Fibroblast of skin of left quadriceps (primary cell): ENCODE data around the gene DCST2.

Source experiments
- DNase-seq, 2 experiments: peaks; one replicate each; pipeline ENCODE4 v3.0.0-alpha.2; 2013; ENCODE audit warnings: low read depth in 2 of 2

The DCST2 gene

DNA sequence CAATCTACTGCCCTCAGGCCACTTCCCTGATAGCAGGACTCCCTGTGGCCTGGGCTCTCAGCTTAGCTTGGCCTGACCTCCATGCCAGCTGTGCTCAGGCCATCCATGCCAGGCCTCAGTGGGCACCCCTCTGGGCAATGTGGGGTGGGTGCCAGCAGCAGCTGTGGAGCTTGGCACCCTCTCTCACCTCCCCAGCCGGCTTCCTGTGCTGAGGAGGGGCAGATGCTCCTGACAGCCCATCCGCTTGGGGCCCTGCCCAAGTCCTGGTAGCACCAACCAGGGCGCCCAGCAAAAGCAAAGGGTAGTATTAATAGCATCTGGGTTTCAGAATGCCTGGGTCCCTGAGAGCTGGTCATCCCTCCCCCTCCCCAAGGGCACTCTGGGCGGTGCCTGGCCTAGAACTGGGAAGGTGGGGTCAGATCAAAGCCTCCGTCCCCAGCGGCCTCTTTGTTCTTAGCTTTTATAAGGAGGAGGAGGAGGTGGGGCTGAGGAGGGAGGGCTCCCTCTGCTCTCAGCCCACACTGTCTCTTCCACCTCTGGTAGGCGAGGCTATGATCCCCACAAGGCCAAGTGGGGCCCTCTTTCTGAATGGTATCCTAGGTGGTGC is 36.1 kb upstream of the DCST2 start:
- no peak for DNase-seq

DNA sequence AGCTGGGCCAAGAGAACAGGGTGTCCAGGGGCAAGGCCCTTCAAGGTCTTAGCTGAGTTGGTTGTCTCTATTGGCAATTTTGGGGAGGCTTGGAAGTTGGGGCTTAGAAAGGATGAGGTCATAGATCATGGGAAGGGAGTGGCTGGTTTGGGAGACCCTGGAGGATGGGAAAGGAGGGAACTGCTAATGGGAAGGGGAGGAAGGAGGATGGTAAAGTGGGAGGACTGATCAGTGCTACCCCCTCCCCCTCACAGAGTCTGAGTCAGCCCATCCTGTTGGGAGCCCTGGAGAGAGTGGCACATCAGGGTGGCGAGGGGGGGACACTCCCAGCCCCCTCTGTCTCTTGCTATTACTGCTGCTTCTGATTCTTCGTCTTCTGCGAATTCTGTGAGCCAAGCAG is 35.0 kb upstream of the DCST2 start:
- DNase-seq, result no peak

DNA sequence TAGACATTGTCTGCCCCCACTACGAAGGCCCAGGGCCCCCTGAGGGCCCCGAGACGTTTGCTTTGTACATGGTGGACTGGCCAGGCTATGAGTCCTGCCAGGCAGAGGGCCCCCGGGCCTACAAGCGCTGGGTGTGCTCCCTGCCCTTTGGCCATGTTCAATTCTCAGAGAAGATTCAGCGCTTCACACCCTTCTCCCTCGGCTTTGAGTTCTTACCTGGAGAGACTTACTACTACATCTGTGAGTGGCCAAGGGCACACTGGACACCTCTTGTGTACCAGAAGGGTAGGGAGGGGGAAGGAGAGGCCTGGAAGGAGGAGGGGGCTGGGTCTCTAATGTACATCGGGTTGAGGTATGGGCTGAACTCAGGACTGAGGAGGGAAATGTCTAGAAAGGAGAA is 33.2 kb upstream of the DCST2 start:
- no peak for DNase-seq

DNA sequence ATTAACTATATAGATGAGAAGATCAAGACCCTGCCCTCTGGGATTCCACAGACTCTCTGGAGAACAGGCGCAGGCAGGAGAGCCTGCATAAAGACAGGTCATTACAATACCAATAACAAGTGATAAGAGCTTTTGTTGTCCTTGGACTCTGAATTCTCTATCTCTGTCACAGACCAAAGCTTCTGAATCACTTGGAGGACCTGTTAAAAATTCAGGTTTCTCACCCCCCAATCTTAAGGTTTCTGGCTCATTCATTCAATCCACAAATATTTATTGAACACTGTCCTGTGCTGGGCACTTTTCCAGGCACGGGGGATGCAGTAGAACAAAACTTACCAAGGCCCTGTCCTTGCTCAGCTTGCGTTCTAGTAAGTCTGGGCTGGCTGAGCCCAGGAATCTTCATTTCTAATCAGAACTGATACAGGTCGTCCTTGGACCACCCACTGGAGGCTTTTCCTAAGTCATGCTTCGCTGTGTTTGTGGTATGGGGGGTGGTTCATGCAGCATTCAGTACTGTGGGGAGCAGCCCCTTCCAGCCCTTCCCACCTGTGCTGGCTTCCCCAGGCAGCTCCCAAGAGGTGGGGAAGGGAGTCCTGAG is 31.4 kb upstream of the DCST2 start:
- DNase-seq, result no peak

DNA sequence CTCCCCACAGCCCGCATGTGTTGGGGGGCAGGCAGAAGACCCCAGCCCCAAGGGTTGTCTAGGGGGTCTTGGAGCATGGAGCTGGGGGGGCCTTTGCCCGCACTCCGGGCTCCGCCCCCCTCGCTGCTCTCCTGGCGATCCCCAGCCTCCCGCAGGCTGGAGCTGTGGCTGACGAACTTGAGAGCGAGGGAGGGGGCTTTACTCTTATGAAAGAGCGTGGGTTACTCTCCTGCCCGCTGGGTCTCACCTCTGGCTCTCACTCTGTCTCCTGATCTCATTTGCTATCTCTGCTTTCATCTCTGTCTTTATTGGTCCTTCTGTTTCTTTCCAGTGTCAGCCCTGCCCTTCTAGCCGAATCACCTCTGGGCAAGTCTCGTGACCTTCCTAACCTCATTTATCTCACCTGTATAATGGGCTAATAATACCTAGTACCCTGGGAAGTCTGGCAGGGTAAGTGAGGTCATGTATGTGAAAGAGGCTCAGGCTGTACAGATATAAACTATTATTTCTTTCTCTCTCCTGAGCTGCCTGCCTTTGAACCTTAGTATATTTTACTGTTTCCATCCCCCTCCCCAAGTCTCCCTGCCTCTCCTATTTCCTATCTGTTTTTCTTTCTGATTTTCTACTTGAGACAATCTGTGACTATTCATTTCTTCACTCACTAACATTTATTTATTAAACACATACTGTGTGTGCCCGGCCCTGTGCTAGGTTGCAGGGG is 30.7 kb upstream of the DCST2 start:
- DNase-seq, result no peak

DNA sequence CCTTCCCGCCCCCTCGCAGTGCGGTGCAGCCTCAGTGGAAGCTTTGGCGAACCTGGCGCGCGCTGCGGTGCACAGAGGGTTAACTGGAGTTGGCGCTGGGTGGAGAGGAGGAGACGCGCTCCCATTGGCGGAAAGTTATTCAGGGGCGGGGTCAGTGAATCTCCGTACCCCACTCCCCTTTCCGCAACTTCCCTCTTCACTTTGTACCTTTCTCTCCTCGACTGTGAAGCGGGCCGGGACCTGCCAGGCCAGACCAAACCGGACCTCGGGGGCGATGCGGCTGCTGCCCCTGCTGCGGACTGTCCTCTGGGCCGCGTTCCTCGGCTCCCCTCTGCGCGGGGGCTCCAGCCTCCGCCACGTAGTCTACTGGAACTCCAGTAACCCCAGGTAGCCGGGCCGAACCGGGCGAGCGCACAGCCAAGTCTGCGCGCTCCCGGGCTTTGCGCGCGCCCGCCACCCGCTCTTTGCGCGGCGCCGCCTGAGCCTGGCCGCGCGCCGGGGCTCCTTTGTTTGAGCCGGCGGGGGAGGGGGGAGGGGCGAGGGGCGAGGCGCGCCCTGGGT is 30.0 kb upstream of the DCST2 start, which contains the start of gene EFNA4:
TSS of gene EFNA4 (plus strand) at position 191 of the 561 bp plus-strand sequence. CDS start at position 275, 84 bp downstream.
- DNase-seq, result peak in 1 of 2 experiments; percentile 52

DNA sequence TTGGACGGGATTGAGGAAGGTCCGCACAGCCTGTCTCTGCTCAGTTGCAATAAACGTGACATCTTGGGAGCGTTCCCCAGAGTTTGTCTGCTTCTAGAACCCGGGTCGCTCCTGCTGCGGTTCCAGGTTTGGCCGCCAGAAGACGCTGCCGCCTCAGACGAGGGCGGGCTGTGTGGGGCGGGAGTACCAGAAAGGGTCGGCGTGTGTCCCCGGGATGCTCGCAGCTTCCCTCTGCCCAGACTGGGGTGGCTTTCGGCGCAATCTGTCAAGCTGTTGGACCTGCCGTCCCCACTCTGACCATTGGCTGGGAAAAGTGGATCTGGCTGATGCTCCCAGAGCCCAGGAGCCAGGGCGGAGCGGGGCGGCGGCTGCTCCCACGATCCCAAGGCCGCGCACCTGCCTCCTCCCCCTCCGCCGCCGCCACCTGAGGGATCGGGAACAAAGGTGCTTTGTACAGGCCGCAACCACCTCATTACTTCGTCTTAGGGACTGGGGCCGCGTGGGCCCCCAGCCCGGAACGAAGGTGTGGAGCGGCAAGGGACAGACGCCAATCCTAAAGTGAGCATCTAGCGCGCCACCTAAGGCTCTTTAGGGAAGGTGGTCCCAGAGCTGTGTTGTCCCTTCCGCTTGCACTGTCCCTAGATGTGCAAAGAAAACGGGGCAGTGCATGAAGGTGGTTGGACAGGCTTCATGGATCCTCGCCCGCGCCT is 29.3 kb upstream of the DCST2 start:
- DNase-seq, result no peak

DNA sequence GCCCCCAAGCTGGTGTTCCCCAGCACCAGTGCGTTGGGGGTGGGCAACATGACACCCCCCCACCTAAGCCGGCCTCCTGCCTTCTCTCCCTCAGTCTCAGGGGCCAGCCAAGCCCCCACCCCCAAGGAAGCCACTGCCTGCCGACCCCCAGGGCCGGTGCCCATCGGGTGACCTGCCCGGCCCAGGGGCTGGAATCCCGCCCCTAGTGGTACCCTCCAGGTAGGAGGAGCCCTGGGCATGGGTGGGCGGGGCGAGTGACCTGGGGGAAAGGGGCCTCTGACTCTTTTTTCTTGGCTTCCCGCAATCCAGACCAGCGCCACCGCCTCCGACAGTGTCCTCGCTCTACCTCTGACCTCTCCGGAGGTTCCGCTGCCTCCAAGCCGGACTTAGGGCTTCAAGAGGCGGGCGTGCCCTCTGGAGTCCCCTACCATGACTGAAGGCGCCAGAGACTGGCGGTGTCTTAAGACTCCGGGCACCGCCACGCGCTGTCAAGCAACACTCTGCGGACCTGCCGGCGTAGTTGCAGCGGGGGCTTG is 28.6 kb upstream of the DCST2 start:
- no peak for DNase-seq

DNA sequence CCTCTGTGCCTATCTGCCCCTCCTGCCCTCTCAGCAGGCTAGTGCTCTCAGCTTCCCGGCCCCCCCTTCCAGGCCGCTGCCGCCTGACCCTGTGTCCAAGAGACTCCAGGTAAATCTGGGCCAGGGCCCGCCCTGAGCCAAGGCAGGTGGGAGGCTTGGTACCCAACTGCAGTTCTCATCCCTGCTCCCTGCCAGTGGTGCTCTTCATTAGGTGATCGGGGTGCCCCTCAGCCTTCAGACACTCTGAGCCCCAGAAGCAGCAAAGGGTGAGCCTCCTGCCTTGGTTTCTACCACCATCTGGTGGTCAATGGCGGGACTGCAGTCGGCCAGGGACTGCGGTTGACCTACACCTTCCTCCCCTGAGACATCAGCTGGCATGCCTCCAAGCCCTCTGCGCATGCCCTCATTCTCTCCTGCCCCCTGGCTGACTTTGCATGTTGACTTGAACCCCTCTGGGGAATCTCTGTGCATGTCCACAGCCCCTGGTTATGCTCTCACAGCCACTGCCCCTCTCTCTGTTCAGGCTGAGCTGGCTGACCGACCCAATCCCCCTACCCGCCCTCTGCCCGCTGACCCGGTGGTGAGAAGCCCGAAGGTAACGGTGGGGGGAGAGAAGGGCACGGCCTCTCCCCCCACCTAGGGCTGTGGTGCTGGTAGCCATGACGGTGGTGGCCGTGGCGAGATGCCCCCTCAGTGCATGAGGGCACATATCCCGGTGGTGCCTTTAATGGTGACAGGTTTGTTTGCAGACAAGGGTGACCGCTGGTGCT is 28.0 kb upstream of the DCST2 start:
- DNase-seq, result peak in 1 of 2 experiments; percentile 51

DNA sequence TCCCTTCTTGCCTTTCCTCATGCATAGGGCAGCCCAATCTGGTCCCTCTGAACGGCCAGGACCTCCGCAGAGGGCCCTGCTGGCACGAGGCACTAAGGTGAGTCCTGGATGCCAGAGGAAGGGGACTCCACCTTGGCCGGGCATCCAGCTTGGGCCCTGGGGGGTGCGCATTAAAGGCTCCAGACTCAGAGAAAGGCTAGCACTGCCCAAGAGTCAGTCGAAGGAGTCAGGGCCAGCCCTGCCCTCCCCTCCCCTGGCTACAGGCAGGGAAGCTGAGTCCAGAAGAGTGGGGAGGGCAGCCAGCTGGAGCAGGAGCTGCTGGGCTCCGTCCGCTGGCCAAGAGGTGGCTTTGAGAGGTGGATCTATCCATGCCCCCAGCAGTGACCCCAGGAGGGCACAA is 27.2 kb upstream of the DCST2 start:
- no peak for DNase-seq

DNA sequence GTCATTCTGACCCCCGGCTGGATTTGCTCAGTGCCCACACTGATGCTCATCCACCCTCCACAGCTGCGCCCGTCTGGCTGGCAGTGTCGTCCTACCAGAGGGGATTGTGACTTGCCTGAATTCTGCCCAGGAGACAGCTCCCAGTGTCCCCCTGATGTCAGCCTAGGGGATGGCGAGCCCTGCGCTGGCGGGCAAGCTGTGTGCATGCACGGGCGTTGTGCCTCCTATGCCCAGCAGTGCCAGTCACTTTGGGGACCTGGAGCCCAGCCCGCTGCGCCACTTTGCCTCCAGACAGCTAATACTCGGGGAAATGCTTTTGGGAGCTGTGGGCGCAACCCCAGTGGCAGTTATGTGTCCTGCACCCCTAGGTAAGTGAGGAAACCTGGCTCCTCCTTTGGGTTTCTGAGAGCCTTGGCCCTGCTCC is 24.2 kb upstream of the DCST2 start:
- no peak for DNase-seq

DNA sequence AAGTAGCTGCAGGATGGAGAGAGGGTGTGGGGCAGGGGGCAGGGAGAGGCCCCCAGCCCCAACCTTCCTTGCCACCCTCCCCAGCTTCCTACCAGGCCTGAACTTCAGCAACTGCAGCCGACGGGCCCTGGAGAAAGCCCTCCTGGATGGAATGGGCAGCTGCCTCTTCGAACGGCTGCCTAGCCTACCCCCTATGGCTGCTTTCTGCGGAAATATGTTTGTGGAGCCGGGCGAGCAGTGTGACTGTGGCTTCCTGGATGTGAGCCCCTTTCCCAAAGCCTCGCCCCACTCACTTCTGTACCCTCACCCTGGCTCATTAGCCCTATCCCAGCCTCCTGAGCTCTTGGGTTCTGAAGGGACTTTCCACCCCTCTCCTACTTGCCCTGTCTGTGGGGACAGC is 23.5 kb upstream of the DCST2 start:
- DNase-seq, result no peak

DNA sequence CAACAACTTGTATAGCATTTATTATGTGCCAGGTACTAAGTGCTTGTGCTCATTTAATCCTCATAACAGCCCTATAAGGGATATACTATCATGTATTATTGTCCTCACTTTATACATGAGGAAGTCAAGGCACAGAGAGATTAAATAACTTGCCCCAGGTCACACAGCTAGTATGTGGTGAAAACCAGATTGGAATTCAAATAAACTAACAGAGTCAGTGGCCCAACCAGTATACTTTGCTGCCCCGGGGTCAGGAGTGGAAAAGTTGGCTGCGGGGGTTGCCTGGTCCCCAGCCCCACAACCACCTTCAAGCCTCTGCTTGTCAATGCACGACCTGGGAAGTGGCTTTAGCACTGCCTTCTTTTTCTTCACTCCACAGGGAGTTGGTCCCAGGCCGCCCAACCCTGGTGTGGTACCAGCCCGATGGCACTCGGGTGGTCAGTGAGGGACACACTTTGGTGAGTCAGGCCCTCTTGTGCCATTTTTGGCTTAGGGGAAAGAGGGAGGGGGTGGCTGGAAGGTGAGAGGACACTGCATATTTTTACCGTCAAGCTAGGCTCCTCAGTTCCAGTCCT is 20.0 kb upstream of the DCST2 start:
- DNase-seq, result no peak

DNA sequence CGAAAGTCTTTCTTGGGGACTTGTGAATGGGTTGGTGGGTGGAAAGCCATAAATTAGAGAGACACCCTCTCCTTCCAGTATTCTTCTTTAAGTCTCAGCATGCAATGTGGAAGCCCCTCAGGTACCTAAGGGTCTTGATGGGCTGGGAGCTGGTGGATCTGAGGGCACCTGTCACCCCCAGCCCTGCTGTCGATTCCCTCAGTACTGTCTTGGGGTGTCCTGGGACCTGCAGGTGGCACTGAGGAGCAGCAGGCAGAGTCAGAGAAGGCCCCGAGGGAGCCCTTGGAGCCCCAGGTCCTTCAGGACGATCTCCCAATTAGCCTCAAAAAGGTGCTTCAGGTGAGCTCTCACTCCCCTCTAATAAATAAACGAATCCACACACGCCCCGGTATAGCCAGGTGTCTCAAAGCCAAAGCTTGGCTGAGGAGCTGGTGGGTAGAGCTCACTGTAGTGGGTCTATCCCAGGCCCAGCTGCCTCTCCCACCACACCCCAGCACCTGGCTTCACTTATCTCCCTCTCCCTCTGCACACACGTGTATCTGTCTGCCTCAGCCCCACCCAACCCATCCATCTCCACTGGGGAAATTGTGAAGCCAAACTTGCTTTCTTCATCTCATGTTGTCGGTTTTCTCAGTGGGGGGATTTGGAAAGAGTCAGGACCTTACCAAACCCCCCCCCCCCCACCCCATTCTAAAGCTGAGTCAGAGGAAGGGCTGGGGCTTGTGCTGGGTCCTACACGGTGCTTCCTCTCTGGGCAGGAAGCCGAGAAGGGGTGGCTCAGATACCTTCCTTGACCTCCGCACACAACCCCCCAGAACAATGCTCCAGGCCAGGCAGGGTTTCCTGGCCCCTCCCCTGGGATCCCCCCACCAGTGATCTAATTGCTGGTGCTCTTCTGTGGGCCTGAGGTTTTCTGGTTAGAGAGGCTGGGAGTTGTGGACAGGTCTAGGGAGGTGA is 19.1 kb upstream of the DCST2 start:
- no peak for DNase-seq

DNA sequence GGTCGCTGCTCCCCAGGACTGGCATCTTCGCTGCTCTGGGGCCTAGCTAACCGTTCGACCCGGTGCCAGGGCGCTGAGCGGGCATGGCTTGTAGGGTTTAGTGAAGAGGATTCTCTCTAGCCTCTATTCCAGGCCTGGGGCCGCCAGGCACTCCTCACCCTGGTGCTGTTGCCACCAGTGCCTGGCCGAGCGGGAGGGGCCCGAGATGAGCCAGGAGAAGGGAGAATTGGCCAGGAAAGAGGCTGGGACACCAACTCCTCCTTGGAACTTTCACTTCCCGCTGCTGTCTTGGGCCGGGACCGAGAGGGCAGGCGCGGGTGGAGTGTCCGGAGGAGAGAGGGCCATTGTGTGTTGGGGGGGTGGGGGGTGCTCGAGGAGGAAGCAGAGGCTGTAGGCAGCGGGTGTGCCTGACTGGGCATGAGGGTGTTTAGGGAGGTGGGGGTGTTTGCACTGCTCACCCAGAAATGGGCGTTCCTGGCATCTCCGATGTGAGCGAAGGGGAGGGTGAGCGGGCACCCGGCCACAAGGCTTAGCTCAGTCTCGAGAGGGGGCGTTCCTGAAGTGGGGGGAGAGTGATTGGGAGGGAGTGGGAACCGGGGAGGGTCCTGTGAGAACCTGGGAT is 18.3 kb upstream of the DCST2 start:
- DNase-seq, result no peak

DNA sequence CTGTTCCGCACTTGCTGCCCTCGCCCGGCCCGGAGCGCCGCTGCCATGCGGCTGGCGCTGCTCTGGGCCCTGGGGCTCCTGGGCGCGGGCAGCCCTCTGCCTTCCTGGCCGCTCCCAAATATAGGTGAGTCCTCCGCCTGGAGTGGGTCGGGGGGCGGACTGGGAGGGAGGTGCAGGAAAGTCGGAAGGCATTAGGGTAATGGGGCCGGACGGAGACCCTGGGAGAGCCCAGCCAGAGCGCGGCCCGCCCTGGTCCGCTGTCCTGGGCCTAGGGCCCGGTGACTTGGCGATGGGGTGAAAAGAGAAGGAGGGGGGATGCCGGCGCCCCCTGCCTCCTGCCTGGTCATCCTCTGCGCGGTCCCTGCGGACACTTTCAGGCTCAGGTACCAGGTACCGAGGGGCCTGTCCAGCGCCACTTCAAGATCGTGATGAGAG is 17.8 kb upstream of the DCST2 start:
- DNase-seq, result no peak

DNA sequence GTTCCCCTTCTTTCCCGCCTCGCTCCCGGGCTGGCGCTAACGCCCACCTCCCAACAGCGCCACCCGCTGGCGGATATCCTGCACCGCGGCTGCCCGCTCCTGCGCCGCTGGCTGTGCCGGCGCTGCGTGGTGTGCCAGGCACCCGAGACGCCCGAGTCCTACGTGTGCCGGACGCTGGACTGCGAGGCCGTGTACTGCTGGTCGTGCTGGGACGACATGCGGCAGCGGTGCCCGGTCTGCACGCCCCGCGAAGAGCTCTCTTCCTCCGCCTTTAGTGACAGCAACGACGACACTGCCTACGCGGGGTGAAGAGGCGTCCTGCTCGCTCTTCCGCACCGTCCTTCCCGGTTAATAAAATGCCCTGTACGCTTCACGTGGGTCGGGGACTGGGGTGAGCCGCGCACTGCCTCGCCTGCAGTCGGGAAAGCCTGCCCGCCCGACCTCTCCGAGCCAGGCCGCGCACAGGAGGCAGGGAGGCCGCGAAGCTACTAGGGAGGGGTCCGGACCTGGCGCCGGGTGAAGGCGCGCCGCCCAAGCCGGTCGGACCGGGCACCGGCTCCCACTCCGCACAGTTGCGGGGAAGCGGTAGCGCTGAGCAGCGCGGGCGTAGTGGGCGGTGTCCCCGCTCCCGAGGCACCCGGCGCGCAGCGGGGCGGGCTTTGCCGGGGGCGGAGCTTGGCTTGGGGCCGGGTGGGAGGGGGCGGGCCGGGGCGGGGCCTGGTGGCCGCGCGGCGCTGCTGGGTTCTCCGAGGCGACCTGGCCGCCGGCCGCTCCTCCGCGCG is 17.2 kb upstream of the DCST2 start, which contains the start of gene ADAM15:
TSS of gene ADAM15 (plus strand) at position 757 of the 782 bp plus-strand sequence. CDS start 71 bp downstream, outside the sequence.
- peak in 1 of 2 experiments; percentile 20 for DNase-seq
